ENCODE measurements around the gene NDFIP1. TPM values are rescaled to one million over a fixed set of nuclear protein-coding genes. Genes with fewer than 3 reads are reported as not detected.

Gene NDFIP1
- total RNA-seq, 1 experiment from 2014 or later, result 40.9 TPM

GRCh38 chr5:142202282-142202681 is 93.7 kb downstream of the NDFIP1 start:
- ATAC-seq (no peak), DNase-seq (ENCODE audit: low read depth, low spot score) (no peak)
- ChIA-PET CTCF (no interaction called here), POLR2A (interaction anchor here (0.7 kb wide), 1 partner anchor 125 kb away, joined by 3 read pairs; no protein-coding TSS in a partner anchor)
- in situ Hi-C loops (cut with HindIII; ENCODE audit: low pct_unique_long_range_greater_than_20kb, low sequenced_read_pairs), result no loop called here
- Histone ChIP-seq H3K36me3 (ENCODE audit: control insufficient read depth, insufficient read depth, low read length) (no peaks in the 10 kb centered on the region), H3K4me3 (ENCODE audit: low read depth in 2 of 2, low read length in 2 of 2) (no peak overlapping the region), H3K27ac (ENCODE audit: low read length) (no peak overlapping the region), H3K27me3 (ENCODE audit: control insufficient read depth, insufficient read depth, low read length) (no peaks in the 10 kb centered on the region), H3K9me3 (ENCODE audit: control insufficient read depth, insufficient read depth, low read depth, low read length) (no peaks in the 10 kb centered on the region), H3K4me1 (ENCODE audit: control insufficient read depth, insufficient read depth, low read length) (no peaks in the 10 kb centered on the region)
- no peak for TF ChIP-seq CTCF (IDR thresholded peaks at IDR 0.05)
- TF ChIP-seq SIN3A (IDR thresholded peaks at IDR 0.05; ENCODE audit: borderline replicate concordance, insufficient read depth, low read depth, low read length), result no peak
- no peak for TF ChIP-seq TCF7L2 (IDR thresholded peaks at IDR 0.05; ENCODE audit: low read depth, low read length)
- no peak for TF ChIP-seq REST (IDR thresholded peaks at IDR 0.05; ENCODE audit: insufficient read depth in 1 of 2, low read depth in 2 of 2, low read length in 1 of 2)
- TF ChIP-seq POLR2AphosphoS5 (IDR thresholded peaks at IDR 0.05; ENCODE audit: low read depth, low read length), result no peak
- intact Hi-C loops (cut with micrococcal nuclease; ENCODE audit: unreplicated experiment), result no loop called here
- BruUV-seq (replicated peaks), result no TSS peak

Other genes with a start within 250 kb of the NDFIP1 start
- gene PCDH1, start 230.4 kb upstream of the NDFIP1 start, total RNA-seq (2021; ENCODE audit: unreplicated experiment), result 9.0 TPM
- 78.4 TPM for gene DELE1, start 184.9 kb upstream of the NDFIP1 start, total RNA-seq (2021; ENCODE audit: unreplicated experiment)
- gene PCDH12, start 150.6 kb upstream of the NDFIP1 start, total RNA-seq (2021; ENCODE audit: unreplicated experiment), result not detected
- 72.1 TPM for gene RNF14, start 139.7 kb upstream of the NDFIP1 start, total RNA-seq (2021; ENCODE audit: unreplicated experiment)
- 99.9 TPM for gene GNPDA1, start 95.8 kb upstream of the NDFIP1 start, total RNA-seq (2021; ENCODE audit: unreplicated experiment)
- 35.6 TPM for gene SPRY4, start 216.2 kb downstream of the NDFIP1 start, total RNA-seq (2021; ENCODE audit: unreplicated experiment)